ENCODE results near the gene ARHGAP9. TPM values are rescaled to one million over a fixed set of nuclear protein-coding genes. Genes with fewer than 3 reads are reported as not detected.

Gene ARHGAP9
- total RNA-seq, 6 experiments from 2014 or later, result 3.5 to 11.0 (median 6.8) TPM

DNA sequence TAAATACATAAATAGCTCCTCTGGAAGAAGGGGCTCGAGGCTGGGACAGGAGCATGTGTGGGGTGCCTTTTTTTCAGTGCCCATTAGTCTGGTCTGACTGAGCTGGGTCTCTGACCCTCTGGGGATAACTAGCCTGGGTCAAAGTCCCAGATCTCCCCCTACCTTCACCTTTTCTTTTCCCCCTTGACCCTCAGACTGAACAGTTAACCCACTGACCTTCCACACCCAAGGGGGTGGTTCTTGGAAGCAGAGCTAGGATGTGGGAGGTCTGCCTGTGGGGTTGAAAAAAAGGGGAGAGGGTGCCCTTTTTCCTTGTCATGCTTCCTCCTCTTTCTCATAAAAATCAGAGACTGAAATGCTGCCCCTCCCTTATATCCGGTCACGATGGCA, 21.0 kb downstream of the ARHGAP9 start:
- ATAC-seq (no peak), DNase-seq (no peak)
- Histone ChIP-seq H3K27me3 (no peaks in the 10 kb centered on the region), H3K4me1 (peaks cover 0 to 54% (median 4%) of the 10 kb centered on the region in 4 donors), H3K9me3 (no peaks in the 10 kb centered on the region), H3K27ac (peak overlapping the region; percentile 69 to 87 (median 85)), H3K36me3 (no peaks in the 10 kb centered on the region), H3K4me3 (peak overlapping the region; percentile 65 to 77 (median 66))
- intact Hi-C loops (cut with DNase I), result no loop called here
- WGBS (ENCODE audit: insufficient coverage, low coverage, low lambda C conversion rate, missing lambda C conversion rate), result 16% methylated on average over 3 of the region's 3 CpGs
- TF ChIP-seq, protein P1, sequence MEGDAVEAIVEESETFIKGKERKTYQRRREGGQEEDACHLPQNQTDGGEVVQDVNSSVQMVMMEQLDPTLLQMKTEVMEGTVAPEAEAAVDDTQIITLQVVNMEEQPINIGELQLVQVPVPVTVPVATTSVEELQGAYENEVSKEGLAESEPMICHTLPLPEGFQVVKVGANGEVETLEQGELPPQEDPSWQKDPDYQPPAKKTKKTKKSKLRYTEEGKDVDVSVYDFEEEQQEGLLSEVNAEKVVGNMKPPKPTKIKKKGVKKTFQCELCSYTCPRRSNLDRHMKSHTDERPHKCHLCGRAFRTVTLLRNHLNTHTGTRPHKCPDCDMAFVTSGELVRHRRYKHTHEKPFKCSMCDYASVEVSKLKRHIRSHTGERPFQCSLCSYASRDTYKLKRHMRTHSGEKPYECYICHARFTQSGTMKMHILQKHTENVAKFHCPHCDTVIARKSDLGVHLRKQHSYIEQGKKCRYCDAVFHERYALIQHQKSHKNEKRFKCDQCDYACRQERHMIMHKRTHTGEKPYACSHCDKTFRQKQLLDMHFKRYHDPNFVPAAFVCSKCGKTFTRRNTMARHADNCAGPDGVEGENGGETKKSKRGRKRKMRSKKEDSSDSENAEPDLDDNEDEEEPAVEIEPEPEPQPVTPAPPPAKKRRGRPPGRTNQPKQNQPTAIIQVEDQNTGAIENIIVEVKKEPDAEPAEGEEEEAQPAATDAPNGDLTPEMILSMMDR (IDR thresholded peaks at IDR 0.05), result no peak
- no peak for TF ChIP-seq POLR2A (IDR thresholded peaks at IDR 0.05)

DNA sequence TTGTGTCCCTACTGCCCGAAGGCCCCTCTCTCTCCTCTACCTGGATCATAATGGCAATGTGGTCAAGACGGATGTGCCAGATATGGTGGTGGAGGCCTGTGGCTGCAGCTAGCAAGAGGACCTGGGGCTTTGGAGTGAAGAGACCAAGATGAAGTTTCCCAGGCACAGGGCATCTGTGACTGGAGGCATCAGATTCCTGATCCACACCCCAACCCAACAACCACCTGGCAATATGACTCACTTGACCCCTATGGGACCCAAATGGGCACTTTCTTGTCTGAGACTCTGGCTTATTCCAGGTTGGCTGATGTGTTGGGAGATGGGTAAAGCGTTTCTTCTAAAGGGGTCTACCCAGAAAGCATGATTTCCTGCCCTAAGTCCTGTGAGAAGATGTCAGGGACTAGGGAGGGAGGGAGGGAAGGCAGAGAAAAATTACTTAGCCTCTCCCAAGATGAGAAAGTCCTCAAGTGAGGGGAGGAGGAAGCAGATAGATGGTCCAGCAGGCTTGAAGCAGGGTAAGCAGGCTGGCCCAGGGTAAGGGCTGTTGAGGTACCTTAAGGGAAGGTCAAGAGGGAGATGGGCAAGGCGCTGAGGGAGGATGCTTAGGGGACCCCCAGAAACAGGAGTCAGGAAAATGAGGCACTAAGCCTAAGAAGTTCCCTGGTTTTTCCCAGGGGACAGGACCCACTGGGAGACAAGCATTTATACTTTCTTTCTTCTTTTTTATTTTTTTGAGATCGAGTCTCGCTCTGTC, 22.8 kb downstream of the ARHGAP9 start:
- intact Hi-C loops (cut with DNase I), result no loop called here
- peaks cover 0 to 67% (median 13%) of the 10 kb centered on the region in 4 donors for H3K4me1 ChIP-seq
- TF ChIP-seq POLR2A (IDR thresholded peaks at IDR 0.05), result no peak
- TF ChIP-seq, protein P1 (IDR thresholded peaks at IDR 0.05), result no peak
- no peak for DNase-seq
- H3K9me3 ChIP-seq, result no peaks in the 10 kb centered on the region
- no peak for ATAC-seq
- 20% methylated on average over 4 of the region's 6 CpGs for WGBS (ENCODE audit: insufficient coverage, low coverage, low lambda C conversion rate, missing lambda C conversion rate)
- H3K27ac ChIP-seq, result peak overlapping the region; percentile 69 to 87 (median 85)
- H3K36me3 ChIP-seq, result no peaks in the 10 kb centered on the region
- H3K4me3 ChIP-seq, result peak overlapping the region; percentile 64 to 77 (median 66)
- H3K27me3 ChIP-seq, result no peaks in the 10 kb centered on the region

DNA sequence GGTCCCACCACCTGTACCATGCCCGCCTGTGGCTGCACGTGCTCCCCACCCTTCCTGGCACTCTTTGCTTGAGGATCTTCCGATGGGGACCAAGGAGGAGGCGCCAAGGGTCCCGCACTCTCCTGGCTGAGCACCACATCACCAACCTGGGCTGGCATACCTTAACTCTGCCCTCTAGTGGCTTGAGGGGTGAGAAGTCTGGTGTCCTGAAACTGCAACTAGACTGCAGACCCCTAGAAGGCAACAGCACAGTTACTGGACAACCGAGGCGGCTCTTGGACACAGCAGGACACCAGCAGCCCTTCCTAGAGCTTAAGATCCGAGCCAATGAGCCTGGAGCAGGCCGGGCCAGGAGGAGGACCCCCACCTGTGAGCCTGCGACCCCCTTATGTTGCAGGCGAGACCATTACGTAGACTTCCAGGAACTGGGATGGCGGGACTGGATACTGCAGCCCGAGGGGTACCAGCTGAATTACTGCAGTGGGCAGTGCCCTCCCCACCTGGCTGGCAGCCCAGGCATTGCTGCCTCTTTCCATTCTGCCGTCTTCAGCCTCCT, 23.4 kb downstream of the ARHGAP9 start:
- Histone ChIP-seq H3K27ac (peak overlapping the region; percentile 69 to 87 (median 85)), H3K36me3 (no peaks in the 10 kb centered on the region), H3K9me3 (no peaks in the 10 kb centered on the region), H3K4me3 (peak overlapping the region; percentile 64 to 77 (median 66)), H3K4me1 (peaks cover 0 to 65% (median 15%) of the 10 kb centered on the region in 4 donors), H3K27me3 (no peaks in the 10 kb centered on the region)
- DNase-seq (peak in 1 of 3 donors; percentile 41), ATAC-seq (peak in 3 of 4 donors; percentile 2 to 18 (median 5))
- intact Hi-C loops (cut with DNase I), result no loop called here
- WGBS (ENCODE audit: insufficient coverage, low coverage, low lambda C conversion rate, missing lambda C conversion rate), result 4% methylated on average over 6 of the region's 15 CpGs
- TF ChIP-seq, protein P1 (IDR thresholded peaks at IDR 0.05), result peak; percentile 43 to 67 (median 56)
- TF ChIP-seq POLR2A (IDR thresholded peaks at IDR 0.05), result no peak

DNA sequence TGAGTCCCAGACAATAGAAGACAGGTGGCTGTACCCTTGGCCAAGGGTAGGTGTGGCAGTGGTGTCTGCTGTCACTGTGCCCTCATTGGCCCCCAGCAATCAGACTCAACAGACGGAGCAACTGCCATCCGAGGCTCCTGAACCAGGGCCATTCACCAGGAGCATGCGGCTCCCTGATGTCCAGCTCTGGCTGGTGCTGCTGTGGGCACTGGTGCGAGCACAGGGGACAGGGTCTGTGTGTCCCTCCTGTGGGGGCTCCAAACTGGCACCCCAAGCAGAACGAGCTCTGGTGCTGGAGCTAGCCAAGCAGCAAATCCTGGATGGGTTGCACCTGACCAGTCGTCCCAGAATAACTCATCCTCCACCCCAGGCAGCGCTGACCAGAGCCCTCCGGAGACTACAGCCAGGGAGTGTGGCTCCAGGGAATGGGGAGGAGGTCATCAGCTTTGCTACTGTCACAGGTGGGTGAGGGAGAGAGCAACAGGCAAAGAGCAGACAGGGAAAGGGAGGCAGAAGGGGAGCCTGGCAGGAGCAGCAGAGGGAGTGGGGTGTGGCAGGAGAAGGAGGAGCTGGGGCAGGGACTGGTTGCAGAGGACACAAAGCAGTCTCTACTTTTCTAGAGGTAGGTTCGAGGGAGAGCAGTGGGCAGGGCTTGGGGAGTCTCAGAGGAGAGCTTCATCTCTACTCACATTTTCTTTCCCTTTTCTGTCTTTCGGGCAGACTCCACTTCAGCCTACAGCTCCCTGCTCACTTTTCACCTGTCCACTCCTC, 24.1 kb downstream of the ARHGAP9 start:
- WGBS (ENCODE audit: insufficient coverage, low coverage, low lambda C conversion rate, missing lambda C conversion rate), result 15% methylated on average over 7 of the region's 10 CpGs
- Histone ChIP-seq H3K27me3 (no peaks in the 10 kb centered on the region), H3K9me3 (no peaks in the 10 kb centered on the region), H3K4me1 (peaks cover 0 to 65% (median 18%) of the 10 kb centered on the region in 4 donors), H3K36me3 (no peaks in the 10 kb centered on the region), H3K27ac (peak overlapping the region; percentile 69 to 87 (median 85)), H3K4me3 (peak overlapping the region; percentile 64 to 77 (median 66))
- DNase-seq (peak in 1 of 3 donors; percentile 44), ATAC-seq (peak in 1 of 4 donors; percentile 3)
- intact Hi-C loops (cut with DNase I), result loop anchor here in 1 of 2 donors (2.0 kb wide), 1 partner anchor 21 kb away; the partner anchor contains the start of gene INHBC
- peak; percentile 70 for TF ChIP-seq POLR2A (IDR thresholded peaks at IDR 0.05)
- TF ChIP-seq, protein P1 (IDR thresholded peaks at IDR 0.05), result no peak
